ENCODE results near the gene OCA2.

OCA2 gene

DNA sequence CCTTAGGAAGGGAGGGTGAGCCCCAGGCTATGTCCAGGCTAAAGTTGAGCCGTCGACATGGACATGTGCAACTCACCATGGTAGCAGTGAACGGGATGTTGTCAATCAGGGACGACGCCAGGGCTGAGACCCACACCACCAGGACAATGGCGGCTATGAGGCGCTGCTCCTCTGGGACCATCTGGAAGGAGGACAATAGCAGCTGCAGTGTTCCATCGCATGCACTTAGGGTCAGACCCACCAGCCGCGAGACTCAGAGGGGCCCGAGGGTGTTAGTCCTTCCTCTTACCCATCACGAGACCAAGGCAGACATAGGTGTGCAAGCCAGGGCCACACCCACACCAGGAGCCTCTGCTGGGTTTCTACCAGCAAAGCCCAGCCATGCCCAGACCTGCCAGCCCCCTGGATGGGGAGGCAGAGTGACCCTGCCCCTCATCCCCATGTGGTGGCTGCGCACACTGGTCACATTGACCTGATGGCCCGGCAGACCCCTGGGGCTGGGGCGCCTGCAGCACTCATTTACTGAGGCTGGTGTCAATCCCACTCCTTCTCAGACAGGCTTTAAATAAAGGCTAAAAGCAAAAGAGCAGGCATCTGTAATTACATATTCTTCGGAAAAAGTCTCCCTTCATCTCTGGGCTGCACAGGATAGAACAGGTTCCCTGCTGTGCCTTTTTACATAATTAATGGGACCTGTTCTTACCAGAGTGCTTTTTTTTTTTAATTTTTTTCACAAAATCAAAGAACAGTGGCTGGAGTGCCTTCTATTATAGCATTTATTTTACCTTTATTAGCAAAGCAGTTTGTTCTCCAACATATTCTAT, 227.8 kb downstream of the OCA2 start:
- DNase-seq (ENCODE audit: low read depth, low spot score) = no peak
- H3K4me3 ChIP-seq (ENCODE audit: low read depth, low read length) = no peak overlapping the region
- in situ Hi-C loops (cut with HindIII; ENCODE audit: low sequenced_read_pairs) = no loop called here

DNA sequence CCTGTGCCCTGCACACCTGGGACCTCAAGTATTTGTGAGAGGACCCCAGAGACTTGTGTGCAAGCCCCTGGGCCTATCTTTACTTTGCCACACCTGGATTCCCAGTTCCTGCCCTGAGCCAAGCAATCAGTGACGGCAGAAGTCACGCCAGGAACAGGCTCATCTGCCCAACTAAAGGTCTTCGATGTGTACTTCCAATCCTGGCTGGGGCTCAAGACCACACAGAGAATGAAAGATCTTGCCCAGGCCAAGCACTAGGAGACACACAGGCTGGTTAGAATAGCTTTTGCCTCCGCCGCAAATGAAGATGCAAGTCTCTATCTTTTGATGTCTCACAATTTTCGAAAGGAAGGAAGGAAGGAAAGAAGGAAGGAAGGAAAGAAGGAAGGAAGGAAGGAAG, 228.8 kb downstream of the OCA2 start:
- in situ Hi-C loops (cut with HindIII; ENCODE audit: low sequenced_read_pairs) = no loop called here
- no peak overlapping the region for H3K4me3 ChIP-seq (ENCODE audit: low read depth, low read length)
- no peak for DNase-seq (ENCODE audit: low read depth, low spot score)
- TF ChIP-seq, protein P1, sequence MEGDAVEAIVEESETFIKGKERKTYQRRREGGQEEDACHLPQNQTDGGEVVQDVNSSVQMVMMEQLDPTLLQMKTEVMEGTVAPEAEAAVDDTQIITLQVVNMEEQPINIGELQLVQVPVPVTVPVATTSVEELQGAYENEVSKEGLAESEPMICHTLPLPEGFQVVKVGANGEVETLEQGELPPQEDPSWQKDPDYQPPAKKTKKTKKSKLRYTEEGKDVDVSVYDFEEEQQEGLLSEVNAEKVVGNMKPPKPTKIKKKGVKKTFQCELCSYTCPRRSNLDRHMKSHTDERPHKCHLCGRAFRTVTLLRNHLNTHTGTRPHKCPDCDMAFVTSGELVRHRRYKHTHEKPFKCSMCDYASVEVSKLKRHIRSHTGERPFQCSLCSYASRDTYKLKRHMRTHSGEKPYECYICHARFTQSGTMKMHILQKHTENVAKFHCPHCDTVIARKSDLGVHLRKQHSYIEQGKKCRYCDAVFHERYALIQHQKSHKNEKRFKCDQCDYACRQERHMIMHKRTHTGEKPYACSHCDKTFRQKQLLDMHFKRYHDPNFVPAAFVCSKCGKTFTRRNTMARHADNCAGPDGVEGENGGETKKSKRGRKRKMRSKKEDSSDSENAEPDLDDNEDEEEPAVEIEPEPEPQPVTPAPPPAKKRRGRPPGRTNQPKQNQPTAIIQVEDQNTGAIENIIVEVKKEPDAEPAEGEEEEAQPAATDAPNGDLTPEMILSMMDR (IDR thresholded peaks at IDR 0.05; ENCODE audit: low read depth, low read length) = no peak

More for the DNA sequence above, 227.8 kb downstream of the OCA2 start:
- TF ChIP-seq, protein P1 (IDR thresholded peaks at IDR 0.05; ENCODE audit: low read depth, low read length) = no peak

DNA sequence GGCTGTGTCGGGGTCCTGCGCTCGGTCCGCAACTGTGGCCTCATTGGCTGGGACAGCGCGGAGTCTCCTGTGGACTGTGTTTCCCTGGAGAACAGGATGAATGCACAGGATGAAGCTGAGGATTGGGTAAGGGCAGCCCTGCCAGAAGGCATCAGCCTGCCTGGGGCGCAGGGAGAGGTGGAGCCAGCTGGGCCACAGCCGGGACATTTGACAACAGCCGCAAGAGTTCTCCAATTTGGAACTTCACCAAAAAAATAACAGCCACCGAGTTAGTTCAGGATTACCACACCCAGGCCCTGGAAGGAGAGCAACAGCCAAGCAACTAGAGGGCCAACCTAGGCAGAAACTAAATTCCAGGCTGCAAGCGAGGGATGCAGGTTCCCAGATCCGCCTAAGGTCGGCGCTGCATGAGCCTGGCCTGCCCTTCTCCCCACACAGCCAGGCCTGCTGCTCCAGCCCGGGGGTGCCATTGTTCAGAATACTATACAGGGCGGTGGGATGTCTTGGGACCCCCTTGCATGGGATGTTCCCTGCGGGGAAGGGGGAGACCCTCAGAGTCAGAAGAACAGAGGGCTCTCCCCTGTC, 229.3 kb downstream of the OCA2 start:
- TF ChIP-seq, protein P1 (IDR thresholded peaks at IDR 0.05; ENCODE audit: low read depth, low read length) = no peak
- in situ Hi-C loops (cut with HindIII; ENCODE audit: low sequenced_read_pairs) = no loop called here

DNA sequence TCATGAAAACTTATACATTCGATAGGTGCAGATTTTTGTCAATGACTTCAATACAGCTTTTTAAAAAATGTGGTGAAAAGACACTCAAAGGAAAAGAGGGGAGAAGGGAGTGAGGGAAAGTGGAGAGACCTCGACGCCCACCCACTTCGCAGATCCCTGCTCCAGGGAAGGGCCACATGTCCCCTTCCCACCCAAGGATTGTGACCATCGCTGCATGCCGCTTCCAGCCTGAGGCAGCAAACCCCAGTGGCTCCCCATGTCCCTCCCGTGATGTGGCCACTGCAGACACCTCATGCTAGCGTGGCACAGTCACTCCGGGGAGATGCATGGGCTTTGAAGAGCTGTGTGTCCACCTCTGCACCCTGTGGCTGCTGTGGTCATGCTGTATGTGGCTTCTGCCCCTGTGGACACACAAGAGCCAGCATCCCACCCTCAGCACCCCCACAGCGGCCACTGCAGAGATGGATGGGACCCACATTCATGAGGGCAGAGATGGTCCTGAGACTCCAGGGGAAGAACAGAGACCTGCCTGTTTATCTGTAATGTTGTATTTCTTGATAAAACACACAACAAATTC, 230.2 kb downstream of the OCA2 start:
- in situ Hi-C loops (cut with HindIII; ENCODE audit: low sequenced_read_pairs) = no loop called here
- no peak for DNase-seq (ENCODE audit: low read depth, low spot score)
- H3K4me3 ChIP-seq (ENCODE audit: low read depth, low read length) = no peak overlapping the region
- TF ChIP-seq, protein P1 (IDR thresholded peaks at IDR 0.05; ENCODE audit: low read depth, low read length) = no peak

More for the DNA sequence above, 229.3 kb downstream of the OCA2 start:
- DNase-seq (ENCODE audit: low read depth, low spot score) = no peak
- H3K4me3 ChIP-seq (ENCODE audit: low read depth, low read length) = no peak overlapping the region

DNA sequence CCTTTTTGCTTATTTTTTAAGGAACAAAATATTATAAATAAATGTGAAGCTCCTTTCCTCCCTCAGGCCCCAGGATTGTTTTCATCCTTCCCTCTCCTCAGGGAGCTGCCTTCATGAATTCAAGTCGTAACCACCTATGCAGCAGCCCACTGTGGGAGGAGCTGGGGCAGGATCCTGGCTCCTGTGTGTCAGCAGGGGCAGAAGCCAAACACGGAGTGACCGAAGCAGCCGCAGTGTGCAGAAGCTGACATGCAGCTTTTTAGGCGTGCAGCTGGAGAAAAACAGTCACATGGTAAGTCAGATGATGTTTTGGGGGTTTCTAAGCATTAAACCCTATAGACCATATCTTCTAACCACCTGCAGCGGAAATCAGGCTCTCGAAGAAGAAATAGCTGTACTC, 231.3 kb downstream of the OCA2 start:
- in situ Hi-C loops (cut with HindIII; ENCODE audit: low sequenced_read_pairs) = no loop called here
- DNase-seq (ENCODE audit: low read depth, low spot score) = no peak

DNA sequence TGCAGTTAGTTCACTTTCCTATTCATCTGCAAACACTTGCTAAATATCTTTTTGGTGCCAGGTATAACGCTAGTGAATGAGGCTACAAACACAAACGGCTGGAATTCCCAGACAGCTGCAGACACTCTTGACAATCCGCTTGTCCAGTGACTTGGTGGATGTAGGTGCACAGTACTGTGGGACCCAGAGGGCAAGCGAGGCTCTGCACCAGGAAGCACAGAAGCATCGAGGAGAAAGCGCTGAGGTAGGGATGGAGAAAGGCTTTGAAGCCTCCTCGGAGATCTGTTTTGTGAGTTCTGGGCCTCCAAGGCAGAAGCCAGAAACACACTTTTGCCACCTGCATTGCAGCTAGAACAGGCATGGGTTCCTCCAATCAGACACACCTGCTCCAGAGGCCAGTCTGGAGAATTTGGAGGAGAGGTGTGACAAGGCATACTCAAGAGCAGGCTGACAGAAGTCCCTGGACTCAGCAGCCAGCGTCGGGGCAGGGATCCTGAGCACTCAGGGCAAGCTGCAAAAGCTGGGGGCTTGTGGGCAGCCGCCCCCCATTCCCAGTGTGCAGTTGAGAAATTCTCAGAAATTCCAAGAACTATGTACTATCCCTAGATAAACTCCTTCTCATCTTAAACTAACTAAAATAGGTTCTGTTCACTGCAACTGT, 232.5 kb downstream of the OCA2 start:
- TF ChIP-seq, protein P1 (IDR thresholded peaks at IDR 0.05; ENCODE audit: low read depth, low read length) = no peak
- no peak for DNase-seq (ENCODE audit: low read depth, low spot score)
- no peak overlapping the region for H3K4me3 ChIP-seq (ENCODE audit: low read depth, low read length)
- in situ Hi-C loops (cut with HindIII; ENCODE audit: low sequenced_read_pairs) = no loop called here

More for the DNA sequence above, 231.3 kb downstream of the OCA2 start:
- TF ChIP-seq, protein P1 (IDR thresholded peaks at IDR 0.05; ENCODE audit: low read depth, low read length) = no peak
- no peak overlapping the region for H3K4me3 ChIP-seq (ENCODE audit: low read depth, low read length)
